Measurements from ENCODE around the gene KRT7. TPM values are rescaled to one million over a fixed set of nuclear protein-coding genes. Genes with fewer than 3 reads are reported as not detected.

KRT7 gene
- total RNA-seq, 1 experiment from 2014 or later: 3,783 TPM

DNA sequence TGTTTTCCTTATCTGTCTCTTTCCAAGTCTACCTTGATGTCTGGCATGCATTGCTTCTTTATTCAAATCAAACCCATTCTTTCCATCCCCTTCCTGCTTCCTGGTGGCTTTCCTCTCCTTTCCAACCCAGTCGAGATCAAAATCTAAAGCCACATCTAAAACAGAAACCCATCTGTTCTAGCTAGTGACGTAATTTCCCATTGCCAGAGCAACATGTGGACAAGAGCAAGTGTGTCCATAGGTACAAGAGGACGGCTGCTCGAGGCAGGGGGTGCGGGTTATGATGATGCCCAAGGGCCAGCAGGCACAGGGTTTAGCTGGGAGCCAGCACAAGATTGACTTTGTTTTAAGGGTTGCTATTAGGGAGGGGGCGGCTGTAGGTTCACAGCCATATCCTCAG is 48.2 kb upstream of the KRT7 start:
- Histone ChIP-seq H3K4me1 (replicated peaks; ENCODE audit: insufficient read depth) (peaks cover 50% of the 10 kb centered on the region), H2AFZ (no peak overlapping the region), H3K9me3 (ENCODE audit: insufficient read depth, low read depth) (no peaks in the 10 kb centered on the region), H3K79me2 (ENCODE audit: low read depth) (peaks cover 60% of the 10 kb centered on the region), H3K4me3 (no peak overlapping the region), H3K27me3 (ENCODE audit: insufficient read depth, low read depth) (no peaks in the 10 kb centered on the region), H3F3A (ENCODE audit: insufficient read depth, low read depth) (peaks cover 48% of the 10 kb centered on the region), H3K9me2 (ENCODE audit: insufficient read depth) (no peaks in the 10 kb centered on the region), H3K36me3 (ENCODE audit: low read depth) (peaks cover 28% of the 10 kb centered on the region), H3K4me2 (no peak overlapping the region), H4K20me1 (ENCODE audit: insufficient read depth) (no peaks in the 10 kb centered on the region), H3K27ac (no peak overlapping the region)
- ChIA-PET POLR2A (ENCODE audit: unreplicated experiment) (interaction anchor here (0.5 kb wide), 1 partner anchor 36 kb away, joined by 3 read pairs; no protein-coding TSS in a partner anchor), CTCF (interaction anchor here (0.5 to 1.8 kb wide), 2 partner anchors 22 to 28 kb away, joined by 3 to 7 read pairs; no protein-coding TSS in a partner anchor)
- DNase-seq: no peak
- no TSS peak for BruUV-seq (replicated peaks)
- TF ChIP-seq EZH2 (IDR thresholded peaks at IDR 0.05; ENCODE audit: low read depth) (no peak), CTCF (conservative IDR thresholded peaks at IDR 0.05) (no peak)
- intact Hi-C loops (cut with micrococcal nuclease; ENCODE audit: unreplicated experiment): no loop called here

GRCh38 chr12:52185400-52185967 is 47.6 kb upstream of the KRT7 start:
- no peaks in the 10 kb centered on the region for H3K9me2 ChIP-seq (ENCODE audit: insufficient read depth)
- DNase-seq: peak in 1 of 2 experiments; percentile 46
- H3K4me2 ChIP-seq: peak overlapping the region; percentile 90
- peak overlapping the region; percentile 75 for H3K27ac ChIP-seq
- intact Hi-C loops (cut with micrococcal nuclease; ENCODE audit: unreplicated experiment): no loop called here
- H3K79me2 ChIP-seq (ENCODE audit: low read depth): peaks cover 67% of the 10 kb centered on the region
- no peak overlapping the region for H2AFZ ChIP-seq
- peaks cover 48% of the 10 kb centered on the region for H3F3A ChIP-seq (ENCODE audit: insufficient read depth, low read depth)
- H3K36me3 ChIP-seq (ENCODE audit: low read depth): peaks cover 33% of the 10 kb centered on the region
- no peaks in the 10 kb centered on the region for H4K20me1 ChIP-seq (ENCODE audit: insufficient read depth)
- H3K27me3 ChIP-seq (ENCODE audit: insufficient read depth, low read depth): no peaks in the 10 kb centered on the region
- ChIA-PET CTCF (interaction anchor here (0.5 to 1.8 kb wide), 5 partner anchors 14 to 29 kb away, joined by 3 to 7 read pairs (median 4); no protein-coding TSS in a partner anchor), POLR2A (ENCODE audit: unreplicated experiment) (interaction anchor here (0.5 to 1.3 kb wide), 10 partner anchors 9 to 795 kb away, joined by 3 to 8 read pairs (median 4); no protein-coding TSS in a partner anchor)
- TF ChIP-seq EZH2 (IDR thresholded peaks at IDR 0.05; ENCODE audit: low read depth) (no peak), CTCF (conservative IDR thresholded peaks at IDR 0.05) (no peak)
- peaks cover 57% of the 10 kb centered on the region for H3K4me1 ChIP-seq (replicated peaks; ENCODE audit: insufficient read depth)
- H3K9me3 ChIP-seq (ENCODE audit: insufficient read depth, low read depth): no peaks in the 10 kb centered on the region
- no peak overlapping the region; the same call in 1 of the 2 replicates for H3K4me3 ChIP-seq
- no TSS peak for BruUV-seq (replicated peaks)

GRCh38 chr12:52186118-52186840 is 46.8 kb upstream of the KRT7 start:
- POLR2A ChIA-PET (ENCODE audit: unreplicated experiment): interaction anchor here (0.6 to 1.3 kb wide), 22 partner anchors 10 to 916 kb away, joined by 3 to 8 read pairs (median 4); no protein-coding TSS in a partner anchor
- CTCF ChIA-PET: interaction anchor here (0.5 to 1.8 kb wide), 5 partner anchors 14 to 95 kb away, joined by 3 to 7 read pairs (median 4); no protein-coding TSS in a partner anchor
- intact Hi-C loops (cut with micrococcal nuclease; ENCODE audit: unreplicated experiment): loop anchor here (1.0 to 2.0 kb wide), 4 partner anchors 10 to 59 kb away; no protein-coding TSS in a partner anchor
- TF ChIP-seq CTCF (conservative IDR thresholded peaks at IDR 0.05) (no peak), EZH2 (IDR thresholded peaks at IDR 0.05; ENCODE audit: low read depth) (no peak)
- BruUV-seq (replicated peaks): TSS peak; percentile 10
- DNase-seq: peak; percentile 79 to 94
- H3K79me2 ChIP-seq (ENCODE audit: low read depth): peaks cover 75% of the 10 kb centered on the region
- H3K27me3 ChIP-seq (ENCODE audit: insufficient read depth, low read depth): no peaks in the 10 kb centered on the region
- no peaks in the 10 kb centered on the region for H4K20me1 ChIP-seq (ENCODE audit: insufficient read depth)
- H2AFZ ChIP-seq: no peak overlapping the region
- H3K36me3 ChIP-seq (ENCODE audit: low read depth): peaks cover 33% of the 10 kb centered on the region
- H3K4me3 ChIP-seq: no peak overlapping the region; the same call in 1 of the 2 replicates
- H3K27ac ChIP-seq: peak overlapping the region; percentile 75
- H3F3A ChIP-seq (ENCODE audit: insufficient read depth, low read depth): peaks cover 51% of the 10 kb centered on the region
- H3K9me2 ChIP-seq (ENCODE audit: insufficient read depth): no peaks in the 10 kb centered on the region
- peaks cover 59% of the 10 kb centered on the region for H3K4me1 ChIP-seq (replicated peaks; ENCODE audit: insufficient read depth)
- peak overlapping the region; percentile 90 for H3K4me2 ChIP-seq
- no peaks in the 10 kb centered on the region for H3K9me3 ChIP-seq (ENCODE audit: insufficient read depth, low read depth)
